A673 (cell line): ENCODE data around the gene RETREG3. TPM values are rescaled to one million over a fixed set of nuclear protein-coding genes. Genes with fewer than 3 reads are reported as not detected.

Source experiments
- BruUV-seq: library from RNA; stranded (reverse); fragments of 400-500 nt; replicated peaks from 2 replicates; lab custom pipeline; 2021; lab: Mats Ljungman, UMichigan
- CTCF ChIA-PET: fragments of 300-600 bp; sonication (Branson Sonifier 250); formaldehyde crosslinking; loops from one replicate; lab custom pipeline; 2022; ENCODE audit warnings: antibody characterized with exemption; lab: Charles Lee
- POLR2A ChIA-PET: fragments of 300-600 bp; sonication (Branson Sonifier 250); formaldehyde crosslinking; loops from one replicate; lab custom pipeline; 2022; ENCODE audit warnings: antibody characterized with exemption; ENCODE audit not compliant: low non-redundant PET; lab: Charles Lee
- DNase-seq: peaks from one replicate; pipeline ENCODE4 v3.0.0-alpha.2; 2015; ENCODE audit warnings: low spot score
- H3K27ac ChIP-seq: fragments of 200-600 bp; sonication (generic); 2 replicates; pipeline ENCODE4 v1.5.1; 2016; ENCODE audit warnings: mixed run types, low read depth, mild to moderate bottlenecking, mixed read lengths, antibody characterized with exemption, low read length; ENCODE audit not compliant: poor library complexity, severe bottlenecking
- H3K27me3 ChIP-seq: fragments of 200-600 bp; sonication (generic); replicated peaks from 2 replicates; pipeline ENCODE4 v1.6.1; 2017; ENCODE audit warnings: mixed run types, low read depth, mild to moderate bottlenecking, mixed read lengths, antibody characterized with exemption, low read length; ENCODE audit not compliant: insufficient read depth, poor library complexity
- H3K36me3 ChIP-seq: fragments of 200-600 bp; sonication (generic); 2 replicates; pipeline ENCODE4 v1.6.1; 2016; ENCODE audit warnings: mixed run types, mild to moderate bottlenecking, mixed read lengths, antibody characterized with exemption, low read length; ENCODE audit not compliant: insufficient read depth, poor library complexity, severe bottlenecking
- H3K4me1 ChIP-seq: fragments of 200-600 bp; sonication (generic); 2 replicates; pipeline ENCODE4 v1.6.1; 2017; ENCODE audit warnings: mixed run types, mild to moderate bottlenecking, mixed read lengths, antibody characterized with exemption, low read length; ENCODE audit not compliant: insufficient read depth, poor library complexity, severe bottlenecking
- H3K4me3 ChIP-seq: fragments of 200-600 bp; sonication (generic); 2 replicates; pipeline ENCODE4 v1.5.1; 2016; ENCODE audit warnings: low read depth, mixed run types, mild to moderate bottlenecking, mixed read lengths, low read length; ENCODE audit not compliant: poor library complexity, severe bottlenecking
- H3K9me3 ChIP-seq: fragments of 200-600 bp; sonication (generic); 2 replicates; pipeline ENCODE4 v1.6.1; 2016; ENCODE audit warnings: mixed run types, low read depth, mild to moderate bottlenecking, mixed read lengths, antibody characterized with exemption, low read length; ENCODE audit not compliant: poor library complexity, severe bottlenecking
- EZH2 ChIP-seq: fragments of 200-600 bp; sonication (generic); IDR thresholded peaks from 2 replicates; pipeline ENCODE4 v1.6.1; 2017; ENCODE audit warnings: borderline replicate concordance, low read depth, mild to moderate bottlenecking, mixed read lengths, antibody characterized with exemption, low read length; ENCODE audit not compliant: poor library complexity, severe bottlenecking
- intact Hi-C: fragments of 100-400 bp; cut with micrococcal nuclease; formaldehyde crosslinking; loops from one replicate; pipeline ENCODE4 v1.10.0; 2022; ENCODE audit not compliant: unreplicated experiment
- total RNA-seq: library from RNA; stranded (reverse); gene quantifications from 2 replicates; pipeline ENCODE4 v1.2.3, GENCODE V29; 2021
- TF ChIP-seq, protein P1 (sequence below): fragments of 300-800, 200-600 bp; sonication (generic); conservative IDR thresholded peaks from 2 replicates; pipeline ENCODE4 v1.5.1; 2017; ENCODE audit warnings: low read depth, mild to moderate bottlenecking, antibody characterized with exemption, low read length, moderate library complexity, mixed read lengths

RETREG3 gene
- total RNA-seq, 1 experiment from 2014 or later = 23.2 TPM

DNA sequence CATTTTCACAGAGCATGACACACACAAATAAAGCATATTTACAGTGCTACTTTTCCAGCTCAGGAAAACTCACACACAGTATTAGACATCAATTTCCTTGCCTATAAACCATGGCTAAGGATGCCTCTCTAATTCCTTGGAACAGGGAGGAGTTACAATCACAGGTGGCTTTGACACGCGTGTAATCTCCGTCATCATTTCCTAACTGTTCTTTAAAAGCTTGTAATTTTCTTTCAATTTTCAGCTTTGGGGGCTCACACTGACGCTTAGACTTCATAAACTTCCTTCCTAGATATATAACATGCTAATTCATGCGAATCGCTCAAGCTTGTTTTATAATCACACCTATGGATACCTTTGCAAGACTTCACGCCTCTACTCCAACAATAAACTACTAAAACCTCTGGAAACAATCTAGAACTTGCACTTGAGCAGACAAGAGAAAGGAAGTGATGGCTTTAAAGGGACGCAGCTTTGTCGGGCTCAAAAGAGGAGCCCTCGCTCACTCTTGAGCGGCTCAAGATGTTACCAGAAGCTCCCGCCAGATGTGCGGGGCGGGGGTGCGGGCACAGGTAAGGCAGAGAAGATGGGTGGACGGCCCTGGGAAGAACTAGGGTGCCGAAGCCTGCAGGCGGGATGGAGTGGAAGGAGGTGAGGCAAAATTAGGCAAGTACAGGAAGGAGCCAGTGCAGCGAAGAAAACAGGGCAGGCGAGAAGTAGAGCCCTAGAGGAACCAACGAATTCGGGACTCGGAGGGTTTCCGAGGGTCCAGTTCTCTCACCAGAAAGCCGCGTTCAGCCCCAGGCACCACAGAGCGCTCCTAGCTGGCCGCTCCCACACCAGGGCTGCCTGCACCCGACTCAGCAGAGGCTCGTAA is 631 bp downstream of the RETREG3 start:
- H3K36me3 ChIP-seq = no peaks in the 10 kb centered on the region
- POLR2A ChIA-PET = no interaction called here
- no peaks in the 10 kb centered on the region for H3K4me1 ChIP-seq
- H3K27me3 ChIP-seq = no peaks in the 10 kb centered on the region
- H3K9me3 ChIP-seq = no peaks in the 10 kb centered on the region
- peak overlapping the region; percentile 84 for H3K27ac ChIP-seq
- H3K4me3 ChIP-seq = peak overlapping the region; percentile 82
- CTCF ChIA-PET = no interaction called here
- intact Hi-C loops = loop anchor here (2.0 kb wide), 1 partner anchor 68 kb away; the partner anchor contains the start of gene PLEKHH3
- BruUV-seq = no TSS peak
- DNase-seq = no peak
- TF ChIP-seq EZH2 = no peak
- TF ChIP-seq, protein P1, sequence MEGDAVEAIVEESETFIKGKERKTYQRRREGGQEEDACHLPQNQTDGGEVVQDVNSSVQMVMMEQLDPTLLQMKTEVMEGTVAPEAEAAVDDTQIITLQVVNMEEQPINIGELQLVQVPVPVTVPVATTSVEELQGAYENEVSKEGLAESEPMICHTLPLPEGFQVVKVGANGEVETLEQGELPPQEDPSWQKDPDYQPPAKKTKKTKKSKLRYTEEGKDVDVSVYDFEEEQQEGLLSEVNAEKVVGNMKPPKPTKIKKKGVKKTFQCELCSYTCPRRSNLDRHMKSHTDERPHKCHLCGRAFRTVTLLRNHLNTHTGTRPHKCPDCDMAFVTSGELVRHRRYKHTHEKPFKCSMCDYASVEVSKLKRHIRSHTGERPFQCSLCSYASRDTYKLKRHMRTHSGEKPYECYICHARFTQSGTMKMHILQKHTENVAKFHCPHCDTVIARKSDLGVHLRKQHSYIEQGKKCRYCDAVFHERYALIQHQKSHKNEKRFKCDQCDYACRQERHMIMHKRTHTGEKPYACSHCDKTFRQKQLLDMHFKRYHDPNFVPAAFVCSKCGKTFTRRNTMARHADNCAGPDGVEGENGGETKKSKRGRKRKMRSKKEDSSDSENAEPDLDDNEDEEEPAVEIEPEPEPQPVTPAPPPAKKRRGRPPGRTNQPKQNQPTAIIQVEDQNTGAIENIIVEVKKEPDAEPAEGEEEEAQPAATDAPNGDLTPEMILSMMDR = no peak

DNA sequence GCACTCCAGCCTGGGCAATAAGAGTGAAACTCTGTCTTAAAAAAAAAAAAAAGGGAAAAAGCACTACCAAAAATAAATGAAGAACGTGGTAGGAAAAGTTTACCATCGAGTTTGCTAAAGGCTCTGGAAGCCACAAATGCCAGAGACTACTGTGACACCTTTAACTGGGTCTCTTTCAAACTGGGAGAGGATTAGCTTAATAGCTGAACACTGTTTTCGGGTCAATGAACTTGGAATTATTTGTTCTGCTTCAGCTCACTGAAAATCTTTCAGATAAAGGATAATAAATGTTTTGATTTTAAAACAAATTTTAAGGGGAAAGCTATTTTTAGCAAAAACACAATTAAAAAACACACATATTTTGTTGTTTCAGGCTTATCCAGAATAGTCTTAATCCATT is 1.4 kb downstream of the RETREG3 start:
- Histone ChIP-seq H3K27ac (no peak overlapping the region), H3K36me3 (no peaks in the 10 kb centered on the region), H3K27me3 (no peaks in the 10 kb centered on the region), H3K4me1 (no peaks in the 10 kb centered on the region), H3K4me3 (peak overlapping the region; percentile 82), H3K9me3 (no peaks in the 10 kb centered on the region)
- TF ChIP-seq, protein P1 = no peak
- TF ChIP-seq EZH2 = no peak
- intact Hi-C loops = loop anchor here (2.0 kb wide), 1 partner anchor 69 kb away; the partner anchor contains the start of gene PLEKHH3
- ChIA-PET CTCF (no interaction called here), POLR2A (no interaction called here)
- BruUV-seq = no TSS peak
- DNase-seq = no peak

DNA sequence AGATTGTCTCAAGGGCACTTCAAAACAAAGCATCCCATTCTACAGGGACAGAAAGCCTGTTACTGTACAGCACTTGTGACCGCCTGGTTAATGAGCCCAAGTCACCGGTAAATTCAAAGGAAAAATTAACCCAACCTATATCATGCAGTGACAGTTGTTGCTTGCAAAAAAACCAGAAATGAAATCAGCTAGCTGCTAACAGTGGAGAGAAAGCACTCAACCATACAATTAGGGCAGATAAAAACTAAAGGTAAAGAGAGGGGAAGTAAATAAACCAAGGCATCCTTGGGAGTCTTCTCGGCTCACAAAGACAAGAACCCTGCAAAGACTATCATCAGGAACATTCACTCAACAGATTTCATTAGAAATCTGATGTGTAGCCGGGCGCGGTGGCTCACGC is 5.9 kb downstream of the RETREG3 start:
- POLR2A ChIA-PET = no interaction called here
- CTCF ChIA-PET = no interaction called here
- Histone ChIP-seq H3K4me1 (no peaks in the 10 kb centered on the region), H3K36me3 (no peaks in the 10 kb centered on the region), H3K4me3 (no peak overlapping the region), H3K9me3 (no peaks in the 10 kb centered on the region), H3K27me3 (no peaks in the 10 kb centered on the region), H3K27ac (no peak overlapping the region)
- no peak for DNase-seq
- no TSS peak for BruUV-seq
- intact Hi-C loops = no loop called here
- TF ChIP-seq, protein P1 = no peak
- no peak for TF ChIP-seq EZH2
